ENCODE data around the gene CNGB1. TPM values are rescaled to one million over a fixed set of nuclear protein-coding genes. Genes with fewer than 3 reads are reported as not detected.

CNGB1 gene
- total RNA-seq, 1 experiment from 2014 or later: not detected

DNA sequence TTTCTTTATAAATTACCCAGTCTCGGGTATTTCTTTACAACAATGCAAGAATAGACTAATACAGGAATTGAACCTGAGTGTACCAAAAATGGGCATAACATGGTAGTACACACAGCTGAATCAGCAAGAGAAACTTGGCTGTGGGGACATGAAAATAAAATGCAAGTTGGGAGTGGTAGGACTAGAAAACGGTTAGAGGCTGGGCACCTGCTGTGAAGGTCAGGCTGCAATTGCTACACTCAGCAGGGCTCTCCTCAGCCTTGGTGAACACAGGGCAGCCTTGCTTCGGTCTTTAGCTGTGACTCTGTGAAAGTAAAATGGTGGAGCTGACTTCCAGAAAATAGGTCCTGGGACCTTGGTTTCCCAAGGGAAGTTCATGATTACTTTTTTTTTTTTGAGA, 45.6 kb downstream of the CNGB1 start (continued):
- TF ChIP-seq ATF2 (CRISPR knock-in tag; IDR thresholded peaks at IDR 0.05; ENCODE audit: borderline replicate concordance, low read depth) (no peak), TEAD4 (CRISPR knock-in tag; IDR thresholded peaks at IDR 0.05) (no peak)

DNA sequence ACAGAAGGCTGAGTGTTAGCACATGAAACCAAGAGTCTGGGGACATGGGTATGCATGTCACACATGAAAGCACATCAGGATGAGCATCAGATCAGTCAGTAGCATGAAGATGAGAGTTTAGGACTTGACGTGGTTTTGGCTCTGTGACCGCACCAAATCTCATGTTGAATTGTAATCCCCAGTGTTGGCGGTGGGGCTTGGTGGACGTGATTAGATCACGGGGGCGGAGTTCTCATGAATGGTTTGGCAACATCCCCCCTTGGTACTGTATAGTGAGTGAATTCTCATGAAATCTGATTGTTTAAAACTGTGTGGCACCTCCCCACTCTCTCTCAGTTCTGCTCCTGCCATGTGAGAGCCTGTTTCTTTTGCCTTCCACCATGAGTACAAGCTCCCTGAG, 46.4 kb downstream of the CNGB1 start:
- no peak for TF ChIP-seq JAZF1 (CRISPR knock-in tag; IDR thresholded peaks at IDR 0.05)
- ChIA-PET POLR2A (no interaction called here), CTCF (no interaction called here)
- H3K9me3 Mint-ChIP-seq: 0 out of 2 replicates have a peak, but pooled peaks cover 3% of the 10 kb centered on the region
- ATAC-seq (no peak), DNase-seq (ENCODE audit: low spot score) (no peak)
- no peak overlapping the region for H3K27ac Mint-ChIP-seq
- no peaks in the 10 kb centered on the region for H3K36me3 Mint-ChIP-seq
- H3K4me3 Mint-ChIP-seq: no peak overlapping the region
- no peaks in the 10 kb centered on the region; the same call in 1 of the 2 replicates for H3K27me3 Mint-ChIP-seq (ENCODE audit: low read depth)
- H3K4me1 Mint-ChIP-seq: peaks cover 3% of the 10 kb centered on the region; the same call in 1 of the 2 replicates

GRCh38 chr16:57923841-57924240, 47.1 kb downstream of the CNGB1 start:
- Mint-ChIP-seq H3K27me3 (ENCODE audit: low read depth) (no peaks in the 10 kb centered on the region; the same call in 1 of the 2 replicates), H3K4me3 (no peak overlapping the region), H3K36me3 (no peaks in the 10 kb centered on the region), H3K4me1 (peaks cover 3% of the 10 kb centered on the region; the same call in 1 of the 2 replicates), H3K9me3 (0 out of 2 replicates have a peak, but pooled peaks cover 5% of the 10 kb centered on the region), H3K27ac (no peak overlapping the region)
- no peak for ATAC-seq
- DNase-seq (ENCODE audit: low spot score): no peak
- POLR2A ChIA-PET: no interaction called here
- no peak for TF ChIP-seq TEAD4 (CRISPR knock-in tag; IDR thresholded peaks at IDR 0.05)
- TF ChIP-seq FOXJ3 (CRISPR knock-in tag; IDR thresholded peaks at IDR 0.05; ENCODE audit: borderline replicate concordance): no peak
- TF ChIP-seq, protein P1, sequence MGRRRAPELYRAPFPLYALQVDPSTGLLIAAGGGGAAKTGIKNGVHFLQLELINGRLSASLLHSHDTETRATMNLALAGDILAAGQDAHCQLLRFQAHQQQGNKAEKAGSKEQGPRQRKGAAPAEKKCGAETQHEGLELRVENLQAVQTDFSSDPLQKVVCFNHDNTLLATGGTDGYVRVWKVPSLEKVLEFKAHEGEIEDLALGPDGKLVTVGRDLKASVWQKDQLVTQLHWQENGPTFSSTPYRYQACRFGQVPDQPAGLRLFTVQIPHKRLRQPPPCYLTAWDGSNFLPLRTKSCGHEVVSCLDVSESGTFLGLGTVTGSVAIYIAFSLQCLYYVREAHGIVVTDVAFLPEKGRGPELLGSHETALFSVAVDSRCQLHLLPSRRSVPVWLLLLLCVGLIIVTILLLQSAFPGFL (CRISPR knock-in tag; IDR thresholded peaks at IDR 0.05; ENCODE audit: borderline replicate concordance): no peak
- TF ChIP-seq ERG (CRISPR knock-in tag; IDR thresholded peaks at IDR 0.05): no peak
- TF ChIP-seq ZNF232 (CRISPR knock-in tag; IDR thresholded peaks at IDR 0.05): no peak
- TF ChIP-seq CBFB (CRISPR knock-in tag; IDR thresholded peaks at IDR 0.05; ENCODE audit: low read depth): no peak
- no peak for TF ChIP-seq E2F1 (CRISPR knock-in tag; IDR thresholded peaks at IDR 0.05)
- CTCF ChIA-PET: no interaction called here

DNA sequence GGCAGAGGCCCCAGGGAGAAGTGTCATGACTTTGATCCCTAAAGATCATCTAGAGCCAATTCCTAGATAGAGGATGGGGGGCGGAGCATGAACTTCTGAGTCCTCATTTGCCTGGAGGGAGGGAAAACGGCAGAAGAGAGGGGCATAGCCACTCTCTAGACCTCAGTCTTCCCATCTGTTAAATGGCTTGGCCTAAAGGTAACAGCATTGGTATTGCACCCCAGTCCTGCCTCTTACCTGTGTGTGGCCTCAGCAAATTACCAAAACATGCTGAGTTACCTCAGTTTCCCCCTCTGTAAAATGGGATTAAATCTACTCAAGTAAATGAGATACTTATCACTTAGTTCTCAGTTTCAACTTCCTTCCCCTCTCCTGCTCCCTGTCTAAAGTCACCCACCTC, 47.5 kb downstream of the CNGB1 start:
- ChIA-PET POLR2A (no interaction called here), CTCF (no interaction called here)
- Mint-ChIP-seq H3K4me3 (no peak overlapping the region), H3K27ac (no peak overlapping the region), H3K4me1 (peaks cover 3% of the 10 kb centered on the region; the same call in 1 of the 2 replicates), H3K27me3 (ENCODE audit: low read depth) (no peaks in the 10 kb centered on the region; the same call in 1 of the 2 replicates), H3K36me3 (no peaks in the 10 kb centered on the region), H3K9me3 (0 out of 2 replicates have a peak, but pooled peaks cover 5% of the 10 kb centered on the region)
- no peak for ATAC-seq
- no peak for DNase-seq (ENCODE audit: low spot score)
- TF ChIP-seq, protein P2, sequence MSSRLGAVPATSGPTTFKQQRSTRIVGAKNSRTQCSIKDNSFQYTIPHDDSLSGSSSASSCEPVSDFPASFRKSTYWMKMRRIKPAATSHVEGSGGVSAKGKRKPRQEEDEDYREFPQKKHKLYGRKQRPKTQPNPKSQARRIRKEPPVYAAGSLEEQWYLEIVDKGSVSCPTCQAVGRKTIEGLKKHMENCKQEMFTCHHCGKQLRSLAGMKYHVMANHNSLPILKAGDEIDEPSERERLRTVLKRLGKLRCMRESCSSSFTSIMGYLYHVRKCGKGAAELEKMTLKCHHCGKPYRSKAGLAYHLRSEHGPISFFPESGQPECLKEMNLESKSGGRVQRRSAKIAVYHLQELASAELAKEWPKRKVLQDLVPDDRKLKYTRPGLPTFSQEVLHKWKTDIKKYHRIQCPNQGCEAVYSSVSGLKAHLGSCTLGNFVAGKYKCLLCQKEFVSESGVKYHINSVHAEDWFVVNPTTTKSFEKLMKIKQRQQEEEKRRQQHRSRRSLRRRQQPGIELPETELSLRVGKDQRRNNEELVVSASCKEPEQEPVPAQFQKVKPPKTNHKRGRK (CRISPR knock-in tag; IDR thresholded peaks at IDR 0.05; ENCODE audit: borderline replicate concordance): no peak
- no peak for TF ChIP-seq NR2C2 (CRISPR knock-in tag; IDR thresholded peaks at IDR 0.05)
- TF ChIP-seq ESRRA (CRISPR knock-in tag; IDR thresholded peaks at IDR 0.05; ENCODE audit: borderline replicate concordance): no peak
- TF ChIP-seq KAT7 (CRISPR knock-in tag; IDR thresholded peaks at IDR 0.05; ENCODE audit: borderline replicate concordance): no peak
- TF ChIP-seq ETV6 (CRISPR knock-in tag; IDR thresholded peaks at IDR 0.05): no peak
- no peak for TF ChIP-seq ZBTB43 (CRISPR knock-in tag; IDR thresholded peaks at IDR 0.05)
- no peak for TF ChIP-seq RELA (CRISPR knock-in tag; IDR thresholded peaks at IDR 0.05; ENCODE audit: borderline replicate concordance)
- TF ChIP-seq CBFB (CRISPR knock-in tag; IDR thresholded peaks at IDR 0.05; ENCODE audit: low read depth): no peak
- TF ChIP-seq TCF7 (CRISPR knock-in tag; IDR thresholded peaks at IDR 0.05; ENCODE audit: low read depth): no peak
- no peak for TF ChIP-seq FOXP1 (CRISPR knock-in tag; IDR thresholded peaks at IDR 0.05; ENCODE audit: borderline replicate concordance)
- no peak for TF ChIP-seq ERG (CRISPR knock-in tag; IDR thresholded peaks at IDR 0.05)

All from WTC11 (cell line).